ENCODE results near the gene MGMT.

MGMT gene

DNA sequence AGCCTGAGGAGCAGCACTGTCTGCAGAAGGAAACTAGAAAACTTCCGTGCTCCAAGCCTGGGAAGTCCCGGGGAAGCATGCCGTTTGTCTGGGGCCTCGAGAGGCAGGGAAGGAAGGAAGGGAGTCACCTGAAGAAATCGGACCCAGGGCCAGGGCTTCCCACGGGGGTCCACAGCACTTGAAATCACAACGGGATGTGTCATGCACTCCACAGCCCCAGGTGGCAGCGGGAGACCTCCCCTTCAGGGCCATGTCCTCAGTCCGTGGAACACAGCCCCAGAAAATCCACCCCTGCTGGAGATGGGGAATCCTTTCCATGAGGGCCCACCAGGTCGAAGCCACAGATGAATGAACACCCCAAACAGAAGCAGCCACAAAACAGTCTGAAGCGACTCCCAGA lies 239.5 kb downstream of the MGMT start:
- peaks cover 11% of the 10 kb centered on the region for H4K20me1 ChIP-seq (ENCODE audit: insufficient read depth, low read length)
- peaks cover 15% of the 10 kb centered on the region for H3K36me3 ChIP-seq (ENCODE audit: insufficient read depth, low read length)
- H3K27ac ChIP-seq (ENCODE audit: low read length) = no peak overlapping the region
- no peak for DNase-seq
- H3K4me1 ChIP-seq (ENCODE audit: insufficient read depth, low read length) = peaks cover 14% of the 10 kb centered on the region
- ATAC-seq (ENCODE audit: insufficient read depth, low read depth) = no peak
- H3K27me3 ChIP-seq (ENCODE audit: insufficient read depth, low read length, poor library complexity) = no peaks in the 10 kb centered on the region
- no peak overlapping the region for H3K4me2 ChIP-seq (ENCODE audit: insufficient read depth, low read length)
- no peak overlapping the region for H2AFZ ChIP-seq (ENCODE audit: low read depth, low read length)
- H3K79me2 ChIP-seq (ENCODE audit: insufficient read depth, low read length) = no peaks in the 10 kb centered on the region
- H3K9me3 ChIP-seq (ENCODE audit: insufficient read depth, low read length, severe bottlenecking) = no peaks in the 10 kb centered on the region
- TF ChIP-seq EZH2 (IDR thresholded peaks at IDR 0.05; ENCODE audit: borderline replicate concordance, low read depth, low read length, severe bottlenecking) = no peak
- TF ChIP-seq, protein P1, sequence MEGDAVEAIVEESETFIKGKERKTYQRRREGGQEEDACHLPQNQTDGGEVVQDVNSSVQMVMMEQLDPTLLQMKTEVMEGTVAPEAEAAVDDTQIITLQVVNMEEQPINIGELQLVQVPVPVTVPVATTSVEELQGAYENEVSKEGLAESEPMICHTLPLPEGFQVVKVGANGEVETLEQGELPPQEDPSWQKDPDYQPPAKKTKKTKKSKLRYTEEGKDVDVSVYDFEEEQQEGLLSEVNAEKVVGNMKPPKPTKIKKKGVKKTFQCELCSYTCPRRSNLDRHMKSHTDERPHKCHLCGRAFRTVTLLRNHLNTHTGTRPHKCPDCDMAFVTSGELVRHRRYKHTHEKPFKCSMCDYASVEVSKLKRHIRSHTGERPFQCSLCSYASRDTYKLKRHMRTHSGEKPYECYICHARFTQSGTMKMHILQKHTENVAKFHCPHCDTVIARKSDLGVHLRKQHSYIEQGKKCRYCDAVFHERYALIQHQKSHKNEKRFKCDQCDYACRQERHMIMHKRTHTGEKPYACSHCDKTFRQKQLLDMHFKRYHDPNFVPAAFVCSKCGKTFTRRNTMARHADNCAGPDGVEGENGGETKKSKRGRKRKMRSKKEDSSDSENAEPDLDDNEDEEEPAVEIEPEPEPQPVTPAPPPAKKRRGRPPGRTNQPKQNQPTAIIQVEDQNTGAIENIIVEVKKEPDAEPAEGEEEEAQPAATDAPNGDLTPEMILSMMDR (IDR thresholded peaks at IDR 0.05; ENCODE audit: borderline replicate concordance, extremely low read depth, low read length, poor library complexity, severe bottlenecking) = no peak
- no peak overlapping the region for H3K4me3 ChIP-seq (ENCODE audit: low read depth in 1 of 2, low read length in 2 of 2)
- no peak overlapping the region for H3K9ac ChIP-seq (ENCODE audit: low read depth, low read length)

DNA sequence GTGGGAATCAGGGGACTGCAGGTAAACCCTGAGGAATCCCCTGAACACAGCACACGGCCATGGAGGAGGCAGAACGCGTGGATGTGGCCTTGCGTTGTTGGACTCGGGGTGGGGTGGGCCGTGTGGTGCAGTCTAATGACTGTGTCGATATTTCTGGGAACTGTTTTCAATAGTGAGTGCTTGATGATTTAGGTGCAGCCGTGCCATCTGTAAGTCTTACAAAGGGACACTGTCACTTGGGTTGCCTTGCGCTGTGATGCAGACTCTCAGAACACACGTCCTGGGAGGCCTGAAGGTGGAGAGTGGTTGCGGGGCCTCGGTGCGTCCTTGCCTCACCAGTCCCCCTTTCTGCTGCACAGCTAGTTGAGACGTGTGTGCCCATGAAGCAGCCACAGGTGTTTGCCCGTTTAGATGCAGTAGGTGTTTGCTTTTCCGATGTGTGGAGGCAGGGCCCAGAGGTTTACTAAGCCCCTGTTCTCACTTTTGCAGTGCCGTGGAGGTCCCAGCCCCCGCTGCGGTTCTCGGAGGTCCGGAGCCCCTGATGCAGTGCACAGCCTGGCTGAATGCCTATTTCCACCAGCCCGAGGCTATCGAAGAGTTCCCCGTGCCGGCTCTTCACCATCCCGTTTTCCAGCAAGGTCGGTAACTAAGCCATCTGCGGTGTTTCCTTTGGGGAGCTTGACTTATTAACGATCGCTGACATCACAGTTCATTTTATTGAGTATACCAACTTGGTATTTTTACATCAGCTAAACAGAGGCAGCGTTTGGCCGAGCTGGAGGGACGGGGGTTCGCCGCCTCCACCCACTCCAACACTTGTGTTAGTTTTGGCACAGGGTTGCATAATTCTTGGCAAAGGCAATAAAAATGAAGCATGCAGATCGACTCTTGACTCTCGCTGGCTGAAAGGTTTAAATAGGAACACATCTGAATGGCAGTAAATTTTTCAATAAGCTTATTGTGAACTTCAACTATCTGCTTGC lies 240.7 kb downstream of the MGMT start:
- H3K27me3 ChIP-seq (ENCODE audit: insufficient read depth, low read length, poor library complexity) = no peaks in the 10 kb centered on the region
- peaks cover 5% of the 10 kb centered on the region; the same call in 1 of the 2 replicates for H4K20me1 ChIP-seq (ENCODE audit: insufficient read depth, low read length)
- H3K4me2 ChIP-seq (ENCODE audit: insufficient read depth, low read length) = no peak overlapping the region
- no peaks in the 10 kb centered on the region for H3K79me2 ChIP-seq (ENCODE audit: insufficient read depth, low read length)
- no peak overlapping the region for H3K27ac ChIP-seq (ENCODE audit: low read length)
- no peak for DNase-seq
- no peak for ATAC-seq (ENCODE audit: insufficient read depth, low read depth)
- TF ChIP-seq EZH2 (IDR thresholded peaks at IDR 0.05; ENCODE audit: borderline replicate concordance, low read depth, low read length, severe bottlenecking) = no peak
- TF ChIP-seq, protein P1 (IDR thresholded peaks at IDR 0.05; ENCODE audit: borderline replicate concordance, extremely low read depth, low read length, poor library complexity, severe bottlenecking) = no peak
- H3K36me3 ChIP-seq (ENCODE audit: insufficient read depth, low read length) = peaks cover 18% of the 10 kb centered on the region
- no peak overlapping the region for H3K4me3 ChIP-seq (ENCODE audit: low read depth in 1 of 2, low read length in 2 of 2)
- no peaks in the 10 kb centered on the region for H3K9me3 ChIP-seq (ENCODE audit: insufficient read depth, low read length, severe bottlenecking)
- no peak overlapping the region for H3K9ac ChIP-seq (ENCODE audit: low read depth, low read length)
- H2AFZ ChIP-seq (ENCODE audit: low read depth, low read length) = no peak overlapping the region
- H3K4me1 ChIP-seq (ENCODE audit: insufficient read depth, low read length) = peaks cover 14% of the 10 kb centered on the region

DNA sequence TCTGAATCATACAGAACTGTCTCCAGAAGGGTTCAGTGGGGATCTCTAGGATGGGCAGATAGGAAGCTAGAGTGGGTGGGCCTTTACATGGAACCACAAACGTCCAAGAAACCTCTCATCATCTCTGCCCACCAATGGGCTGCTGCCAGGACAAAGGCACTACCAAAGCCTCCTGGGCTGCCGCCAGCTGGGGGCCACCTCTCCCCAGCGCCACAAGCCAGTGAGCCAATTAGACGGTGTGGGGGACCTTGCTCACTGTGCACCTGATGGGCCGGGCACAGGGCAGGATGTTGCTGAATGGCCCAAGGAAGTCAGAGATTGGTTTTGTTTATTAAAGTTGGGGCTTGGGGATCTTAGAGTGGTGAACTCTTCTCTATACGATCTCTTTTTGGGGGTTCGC lies 242.1 kb downstream of the MGMT start:
- Histone ChIP-seq H4K20me1 (ENCODE audit: insufficient read depth, low read length) (no peaks in the 10 kb centered on the region), H3K27me3 (ENCODE audit: insufficient read depth, low read length, poor library complexity) (no peaks in the 10 kb centered on the region), H2AFZ (ENCODE audit: low read depth, low read length) (no peak overlapping the region), H3K36me3 (ENCODE audit: insufficient read depth, low read length) (peaks cover 18% of the 10 kb centered on the region), H3K9ac (ENCODE audit: low read depth, low read length) (no peak overlapping the region), H3K9me3 (ENCODE audit: insufficient read depth, low read length, severe bottlenecking) (no peaks in the 10 kb centered on the region), H3K27ac (ENCODE audit: low read length) (no peak overlapping the region), H3K79me2 (ENCODE audit: insufficient read depth, low read length) (no peaks in the 10 kb centered on the region), H3K4me1 (ENCODE audit: insufficient read depth, low read length) (peaks cover 3% of the 10 kb centered on the region; the same call in 1 of the 2 replicates), H3K4me2 (ENCODE audit: insufficient read depth, low read length) (no peak overlapping the region), H3K4me3 (ENCODE audit: low read depth in 1 of 2, low read length in 2 of 2) (no peak overlapping the region)
- DNase-seq (no peak), ATAC-seq (ENCODE audit: insufficient read depth, low read depth) (no peak)
- no peak for TF ChIP-seq EZH2 (IDR thresholded peaks at IDR 0.05; ENCODE audit: borderline replicate concordance, low read depth, low read length, severe bottlenecking)
- TF ChIP-seq, protein P1 (IDR thresholded peaks at IDR 0.05; ENCODE audit: borderline replicate concordance, extremely low read depth, low read length, poor library complexity, severe bottlenecking) = no peak
